GM12864 (cell line): ENCODE results near the gene TREM1.
"Not testable (repeated sequence)": the region's sequence is repeated elsewhere in the genome, so short reads cannot be mapped to it uniquely, and the experiment has no call there.

Source experiments
- DNase-seq: peaks from one replicate; pipeline ENCODE4 v3.0.0-alpha.2; 2011; ENCODE audit warnings: low read depth
- H3K4me3 ChIP-seq: 2 replicates; pipeline ENCODE4 v1.5.1; 2011; ENCODE audit warnings: mild to moderate bottlenecking, low read depth, low read length, control low read depth
- CTCF ChIP-seq: IDR thresholded peaks from 2 replicates; pipeline ENCODE4 v1.5.1; 2011; ENCODE audit warnings: low read depth, mild to moderate bottlenecking, moderate library complexity, low read length, control low read depth, inconsistent platforms; ENCODE audit errors: missing control alignments

Gene TREM1

GRCh38 chr6:41318261-41318653, 31.8 kb upstream of the TREM1 start:
- no peak for TF ChIP-seq CTCF
- H3K4me3 ChIP-seq, result peak overlapping the region; percentile 33; the same call in 1 of the 2 replicates
- DNase-seq, result no peak

GRCh38 chr6:41315943-41316620, 29.6 kb upstream of the TREM1 start:
- H3K4me3 ChIP-seq, result no peak overlapping the region
- no peak for DNase-seq
- no peak for TF ChIP-seq CTCF

GRCh38 chr6:41315203-41315602, 28.7 kb upstream of the TREM1 start:
- no peak overlapping the region for H3K4me3 ChIP-seq
- DNase-seq, result no peak
- TF ChIP-seq CTCF, result no peak

GRCh38 chr6:41306187-41306854, 19.8 kb upstream of the TREM1 start:
- no peak for DNase-seq
- peak; percentile 60 for TF ChIP-seq CTCF
- H3K4me3 ChIP-seq, result no peak overlapping the region

GRCh38 chr6:41302638-41303037, 16.2 kb upstream of the TREM1 start:
- H3K4me3 ChIP-seq, result no peak overlapping the region
- no peak for TF ChIP-seq CTCF
- peak; percentile 22 for DNase-seq

- no peak overlapping the region for H3K4me3 ChIP-seq
- no peak for DNase-seq
- TF ChIP-seq CTCF, result no peak
These were observed 12.5 kb upstream of the TREM1 start for GRCh38 chr6:41298785-41299502.

GRCh38 chr6:41297248-41297647, 10.8 kb upstream of the TREM1 start:
- not testable (repeated sequence) for DNase-seq, H3K4me3 ChIP-seq
